Left renal pelvis (tissue), 4 donors: ENCODE data around the gene CABP7. TPM values are rescaled to one million over a fixed set of nuclear protein-coding genes. Genes with fewer than 3 reads are reported as not detected.

ENCODE experiments used
- DNase-seq, 4 donors: peaks; one replicate each; pipeline ENCODE4 v3.0.0-alpha.2; 2013; ENCODE audit warnings: low read depth in 4 of 4, low spot score in 3 of 4
- polyA plus RNA-seq, 4 donors: library from polyadenylated mRNA; unstranded; fragments of 120-200 nt; gene quantifications; one replicate each; pipeline ENCODE4 v1.2.1, GENCODE V29; 2013; ENCODE audit not compliant: insufficient read length in 4 of 4

Gene CABP7
- polyA plus RNA-seq, 4 donors = 0.07 to 0.14 (median 0.11) TPM

GRCh38 chr22:29701155-29701999 is 18.4 kb upstream of the CABP7 start:
- no peak for DNase-seq

GRCh38 chr22:29702000-29702930 is 17.5 kb upstream of the CABP7 start:
- no peak for DNase-seq

- DNase-seq = no peak
Measured at GRCh38 chr22:29702931-29703501, 16.8 kb upstream of the CABP7 start.

GRCh38 chr22:29703569-29704195 is 16.1 kb upstream of the CABP7 start:
- DNase-seq = no peak

GRCh38 chr22:29704528-29705285 is 15.1 kb upstream of the CABP7 start:
- no peak for DNase-seq

GRCh38 chr22:29705651-29706050 is 14.2 kb upstream of the CABP7 start:
- no peak for DNase-seq

GRCh38 chr22:29706486-29706885 is 13.3 kb upstream of the CABP7 start:
- DNase-seq = no peak

- no peak for DNase-seq
Measured at GRCh38 chr22:29707010-29707409, 12.8 kb upstream of the CABP7 start.

GRCh38 chr22:29707471-29707870 is 12.3 kb upstream of the CABP7 start:
- DNase-seq = no peak

- no peak for DNase-seq
Measured at GRCh38 chr22:29710193-29710592, 9.6 kb upstream of the CABP7 start.

GRCh38 chr22:29710922-29711593 is 8.7 kb upstream of the CABP7 start:
- no peak for DNase-seq

- DNase-seq = no peak
Measured at GRCh38 chr22:29712119-29712518, 7.7 kb upstream of the CABP7 start.

GRCh38 chr22:29713156-29713727 is 6.6 kb upstream of the CABP7 start:
- no peak for DNase-seq

- DNase-seq = no peak
Measured at GRCh38 chr22:29715240-29715639, 4.6 kb upstream of the CABP7 start.

GRCh38 chr22:29715705-29716104 is 4.1 kb upstream of the CABP7 start:
- DNase-seq = no peak

- DNase-seq = peak; percentile 64 to 82 (median 74)
Measured at GRCh38 chr22:29716814-29717545, 2.8 kb upstream of the CABP7 start.

GRCh38 chr22:29717789-29718188 is 2.0 kb upstream of the CABP7 start:
- DNase-seq = no peak
